ENCODE data around the gene ISLR. TPM values are rescaled to one million over a fixed set of nuclear protein-coding genes. Genes with fewer than 3 reads are reported as not detected.

ISLR gene
- total and polyA plus RNA-seq, 2 of the 8 experiments (the other 6 are each of a cell fraction or from before 2014, with no cell fraction given) = 0.29 to 0.35 TPM

DNA sequence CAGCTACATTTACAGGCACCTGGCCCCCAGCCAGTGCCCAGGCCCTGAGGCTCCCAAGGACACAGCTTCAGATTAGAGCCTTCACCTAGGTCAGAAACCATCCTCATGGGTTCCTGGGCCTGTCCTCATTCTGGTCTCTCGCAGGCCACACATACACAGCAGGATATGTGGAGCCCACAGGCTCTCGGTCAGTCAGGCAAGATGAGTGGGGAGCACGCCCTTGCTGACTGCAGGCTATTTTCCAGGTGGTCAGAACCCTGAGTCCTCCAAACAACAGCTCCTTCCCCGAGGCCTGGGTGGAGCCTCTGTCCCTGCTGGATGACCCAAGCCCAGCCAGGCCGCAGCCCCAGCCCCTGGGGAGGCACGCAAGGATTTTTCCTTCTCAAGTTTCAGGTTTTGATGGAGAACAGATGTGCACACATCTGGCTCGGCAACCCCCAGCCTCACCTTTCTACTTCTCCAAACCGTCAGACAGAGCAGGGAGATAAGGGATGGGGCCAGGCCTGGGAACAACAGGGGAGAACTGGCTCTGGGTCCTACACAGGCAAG, 27.4 kb downstream of the ISLR start (continued):
- TF ChIP-seq CBX5 (IDR thresholded peaks at IDR 0.05; ENCODE audit: low read depth, low read length) = no peak
- TF ChIP-seq CEBPB (IDR thresholded peaks at IDR 0.05; ENCODE audit: low read depth, low read length) = no peak
- no peak for TF ChIP-seq HDAC2 (IDR thresholded peaks at IDR 0.05; ENCODE audit: borderline replicate concordance in 1 of 2, low read depth in 2 of 2, low read length in 2 of 2)
- TF ChIP-seq, protein P1, sequence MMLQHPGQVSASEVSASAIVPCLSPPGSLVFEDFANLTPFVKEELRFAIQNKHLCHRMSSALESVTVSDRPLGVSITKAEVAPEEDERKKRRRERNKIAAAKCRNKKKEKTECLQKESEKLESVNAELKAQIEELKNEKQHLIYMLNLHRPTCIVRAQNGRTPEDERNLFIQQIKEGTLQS (IDR thresholded peaks at IDR 0.05; ENCODE audit: insufficient read depth, low read depth, low read length) = no peak
- no peak for TF ChIP-seq NANOG (IDR thresholded peaks at IDR 0.05; ENCODE audit: insufficient read depth, low read depth, low read length, poor library complexity, severe bottlenecking)
- no peak for TF ChIP-seq SIX5 (IDR thresholded peaks at IDR 0.05; ENCODE audit: low read depth, low read length)
- TF ChIP-seq SIN3A (conservative IDR thresholded peaks at IDR 0.05 in 1 of 2, IDR thresholded peaks at IDR 0.05 in 1 of 2; ENCODE audit: low read depth in 1 of 2, low read length in 2 of 2) = no peak
- TF ChIP-seq KDM4A (IDR thresholded peaks at IDR 0.05; ENCODE audit: low read depth, low read length, severe bottlenecking) = no peak
- no peak for TF ChIP-seq ZNF274 (IDR thresholded peaks at IDR 0.05; ENCODE audit: borderline replicate concordance, extremely low read depth, low read length)

All from H1 (cell line).